GM08714 (cell line): ENCODE results near the gene ANTXRL.
"Not testable (repeated sequence)": the region's sequence is repeated elsewhere in the genome, so short reads cannot be mapped to it uniquely, and the experiment has no call there.

ENCODE experiments used
- H3K4me3 ChIP-seq: fragments of 200-500 bp; sonication (Bioruptor generic); 2 replicates; pipeline ENCODE4 v1.5.1; 2014; ENCODE audit warnings: mild to moderate bottlenecking, low read length, inconsistent platforms
- ZNF274 ChIP-seq: IDR thresholded peaks from 2 replicates; pipeline ENCODE4 v1.6.1; 2012; ENCODE audit warnings: mild to moderate bottlenecking, low read depth, low read length

The ANTXRL gene

DNA sequence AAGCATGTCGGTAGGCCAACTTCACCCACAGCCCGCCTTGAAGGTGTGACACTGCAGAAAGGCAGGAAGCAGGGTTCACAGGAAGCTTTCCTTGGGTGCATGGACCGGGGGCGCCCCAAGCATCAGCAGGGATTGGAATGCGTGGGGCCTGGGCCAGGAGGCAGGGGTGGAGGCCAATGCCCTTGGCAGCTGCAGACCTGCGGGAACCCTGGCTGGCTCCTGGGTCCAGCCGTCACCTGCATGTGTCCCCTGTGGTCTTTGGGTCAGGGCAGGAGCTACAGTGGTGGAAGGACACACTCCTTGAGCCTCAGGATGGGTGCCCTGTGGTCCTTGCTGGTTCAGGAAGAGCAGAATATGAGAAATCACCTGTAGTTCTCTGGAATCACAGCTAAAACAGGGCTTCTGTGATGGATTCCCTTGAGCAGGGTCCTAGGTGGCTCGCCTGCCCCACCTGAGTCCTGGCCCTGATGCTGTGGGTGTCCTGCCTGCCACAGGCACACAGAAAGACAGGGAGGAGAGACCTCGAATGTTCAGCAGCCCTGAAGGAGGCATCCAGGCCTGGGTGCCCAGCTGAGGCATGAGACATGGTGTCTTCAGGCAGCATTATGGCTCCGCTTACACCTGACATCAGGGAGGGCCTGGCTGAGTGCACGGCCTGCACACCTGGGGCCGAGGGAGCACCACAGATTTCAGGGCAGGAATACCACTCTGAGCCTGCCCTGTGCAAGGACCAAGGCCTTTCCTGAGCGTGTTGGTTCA is 15.1 kb downstream of the ANTXRL start:
- TF ChIP-seq ZNF274, result no peak
- no peak overlapping the region for H3K4me3 ChIP-seq

DNA sequence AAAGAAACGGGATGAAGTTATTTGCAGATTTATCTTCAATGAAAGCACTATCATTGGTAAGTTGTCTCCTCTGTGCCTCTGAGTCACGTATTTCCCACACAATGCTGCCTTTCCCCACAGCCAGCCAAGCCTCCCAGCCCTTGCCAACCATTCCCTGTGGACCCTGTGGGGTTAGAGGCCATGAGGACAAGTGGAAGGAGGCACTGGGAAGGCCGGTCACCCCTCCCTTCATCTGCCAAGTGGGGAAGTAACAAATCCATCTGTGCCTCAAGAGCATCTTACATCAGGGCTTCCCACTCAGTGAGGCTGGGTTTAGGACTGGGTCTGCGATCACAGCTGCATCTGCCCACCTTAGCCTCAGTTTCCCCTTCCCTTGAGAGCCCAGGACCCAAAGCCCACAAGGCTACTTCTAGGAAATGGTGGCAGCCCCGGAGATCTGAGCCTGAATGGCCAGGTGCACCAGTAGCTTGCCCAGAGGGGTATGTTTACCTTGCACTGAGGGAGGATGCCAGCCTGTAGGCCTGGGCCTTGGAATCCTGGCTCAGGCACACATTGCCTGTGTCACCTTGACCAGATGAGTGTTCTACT is 16.1 kb downstream of the ANTXRL start:
- not testable (repeated sequence) for H3K4me3 ChIP-seq

DNA sequence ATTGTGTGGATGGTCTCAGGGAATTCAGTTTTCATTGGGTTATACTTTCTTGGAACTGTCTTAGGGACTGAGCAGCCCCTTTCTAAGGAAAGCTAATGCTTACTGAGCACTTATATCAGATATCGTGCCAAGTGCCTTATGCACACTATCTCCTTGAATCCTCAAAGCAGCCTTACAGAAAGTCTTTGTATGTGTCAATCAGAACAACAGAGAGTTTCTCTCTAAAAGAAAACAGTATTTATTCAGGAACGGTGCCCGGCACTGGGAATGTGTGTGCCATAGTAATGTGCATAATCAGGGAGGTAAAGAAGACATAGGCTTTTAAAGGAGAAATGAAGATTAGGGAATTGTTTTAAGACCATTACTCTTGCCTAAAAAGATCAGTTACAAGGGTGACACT is 17.3 kb downstream of the ANTXRL start:
- no peak overlapping the region for H3K4me3 ChIP-seq
- no peak for TF ChIP-seq ZNF274

DNA sequence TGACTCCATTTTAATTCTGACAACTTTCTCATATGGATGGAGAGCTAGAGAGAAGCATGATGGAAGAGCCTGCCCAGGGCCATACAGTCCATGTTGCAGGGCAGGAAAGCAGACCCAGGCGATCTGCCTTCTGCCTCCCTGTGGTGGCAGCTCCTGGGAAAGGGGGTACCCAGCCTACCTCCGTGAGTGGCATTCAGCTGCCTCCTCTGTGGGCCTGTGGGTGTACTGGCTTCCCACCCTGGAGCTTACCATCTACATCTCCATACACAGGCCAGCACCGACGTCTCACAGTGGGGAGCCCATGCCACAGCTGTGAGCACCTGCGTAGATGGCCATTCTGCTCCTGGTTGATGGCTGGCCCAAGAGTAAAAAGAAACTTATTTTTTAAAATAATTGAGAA is 17.9 kb downstream of the ANTXRL start:
- not testable (repeated sequence) for H3K4me3 ChIP-seq

DNA sequence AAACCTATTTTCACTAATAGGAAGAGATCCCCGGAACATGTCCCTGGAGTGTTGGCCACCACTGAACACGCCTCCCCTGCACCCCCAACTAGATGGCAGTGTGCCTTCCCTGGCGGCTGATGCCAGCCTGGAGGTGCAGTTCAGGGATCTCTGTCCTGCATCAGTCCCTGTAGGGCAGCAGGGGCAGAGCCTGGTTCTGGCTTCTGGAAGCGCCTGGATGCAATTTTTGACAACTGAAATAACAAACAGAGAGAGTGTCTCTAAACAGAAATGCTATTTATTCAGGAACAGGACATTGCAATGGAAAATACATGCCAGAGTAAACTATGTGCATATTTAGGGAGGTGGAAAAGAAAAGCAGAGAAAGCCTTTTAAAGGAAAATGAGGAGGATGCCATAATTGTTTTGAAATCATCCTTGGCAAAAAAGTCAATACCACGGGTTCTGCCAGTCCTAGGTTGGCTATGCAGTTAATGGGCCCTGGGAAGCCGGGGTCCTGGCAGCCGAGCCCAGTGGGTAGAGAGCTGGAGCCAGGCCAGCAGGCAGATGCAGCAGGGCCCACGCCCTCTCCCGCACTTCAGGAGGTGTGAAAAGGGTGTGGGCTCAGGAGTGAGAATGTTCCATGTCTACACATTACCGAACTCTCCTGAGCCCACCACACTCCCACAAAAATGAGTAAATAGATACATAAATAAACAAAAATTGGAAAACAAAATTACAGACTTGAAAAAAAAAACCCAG is 18.5 kb downstream of the ANTXRL start:
- TF ChIP-seq ZNF274, result no peak
- no peak overlapping the region for H3K4me3 ChIP-seq

DNA sequence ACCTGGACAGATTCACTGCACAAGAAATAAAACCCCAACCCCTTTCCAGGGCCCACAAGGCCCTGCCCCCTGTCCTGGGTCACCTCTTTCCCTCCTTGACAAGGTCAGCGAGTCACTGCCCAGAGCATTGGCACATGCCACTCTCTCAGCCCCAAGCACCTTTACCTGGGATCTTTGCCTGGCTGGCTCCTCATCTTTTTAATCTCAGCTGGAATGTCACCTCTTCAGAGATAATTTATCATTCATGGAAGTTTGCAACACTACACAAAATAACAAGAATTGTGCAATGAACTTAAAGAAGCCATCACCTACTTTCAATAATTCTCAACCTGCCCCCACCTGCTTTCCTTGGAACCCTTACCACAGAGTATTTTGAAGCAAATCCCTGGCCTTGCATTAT is 19.2 kb downstream of the ANTXRL start:
- no peak overlapping the region for H3K4me3 ChIP-seq
- no peak for TF ChIP-seq ZNF274

DNA sequence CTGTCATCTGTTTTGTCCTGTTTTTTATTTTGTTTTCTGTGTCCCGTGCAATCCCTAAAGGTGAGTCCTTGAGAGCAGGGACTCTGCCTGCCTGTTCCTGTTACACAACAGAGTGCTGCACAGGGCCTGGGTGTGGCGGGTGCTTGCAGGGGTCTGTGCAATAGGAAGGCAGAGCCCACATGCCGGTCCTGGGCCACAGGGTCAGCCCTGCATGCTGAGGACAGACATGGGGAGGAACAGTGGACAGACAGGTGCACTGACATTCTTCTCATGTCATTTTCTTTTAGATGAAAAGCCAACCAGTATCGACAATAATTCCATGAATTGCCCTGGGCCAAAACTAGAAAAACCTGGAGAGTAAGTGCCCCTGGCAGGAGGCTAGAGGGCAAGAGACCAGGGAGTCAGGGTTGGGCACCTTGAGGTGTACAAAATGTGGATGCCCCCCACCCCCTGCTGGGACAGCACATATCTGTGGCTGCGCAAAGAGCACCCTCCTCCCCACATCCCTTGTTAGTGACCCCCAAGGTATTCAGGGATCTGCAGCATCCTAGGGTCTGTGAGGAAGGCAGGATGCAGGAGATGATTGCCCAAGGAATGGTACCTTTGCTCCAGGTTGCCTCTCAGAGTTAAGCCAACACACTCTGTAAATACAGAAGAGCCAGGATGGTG is 19.9 kb downstream of the ANTXRL start:
- no peak for TF ChIP-seq ZNF274
- no peak overlapping the region for H3K4me3 ChIP-seq

DNA sequence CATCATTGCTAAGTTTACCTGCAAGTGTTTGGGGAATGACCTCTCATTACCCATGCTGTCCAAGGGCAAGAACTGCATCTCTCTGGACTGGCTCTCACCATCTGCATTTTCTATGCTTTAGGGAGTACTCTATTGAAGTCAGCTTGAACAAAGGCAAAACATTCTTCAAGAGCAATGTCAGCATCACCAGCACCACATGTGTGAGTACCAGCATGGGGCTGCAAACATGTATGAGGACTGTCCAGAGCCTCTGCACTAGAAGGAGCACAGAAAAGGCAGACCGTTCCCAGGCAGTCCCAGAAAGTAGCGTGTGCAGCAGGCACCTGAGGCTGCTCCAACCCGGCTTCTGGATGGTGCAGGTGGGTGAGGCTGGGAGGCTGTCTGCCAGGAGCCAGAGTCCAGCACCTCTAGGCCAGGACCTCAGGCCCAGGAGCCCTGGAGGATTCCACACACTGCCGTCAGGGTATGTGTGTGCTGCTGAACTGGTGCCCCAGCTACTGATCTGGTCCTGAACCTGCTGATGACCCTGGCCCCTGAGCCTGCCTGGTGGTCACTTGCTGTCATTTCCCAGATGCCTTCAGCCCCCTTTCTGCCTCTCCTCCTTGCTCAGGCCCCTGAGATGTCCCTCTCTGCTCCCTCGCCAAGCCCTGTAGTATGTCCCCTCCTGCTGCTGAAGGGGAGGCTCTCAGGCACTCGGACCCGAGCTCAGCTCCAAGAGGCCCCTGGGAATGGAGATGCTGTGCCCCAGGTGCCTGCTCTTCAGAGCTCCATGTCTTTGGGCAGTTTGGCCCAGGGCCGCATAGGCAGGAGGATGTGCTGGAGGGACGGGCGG is 20.7 kb downstream of the ANTXRL start:
- H3K4me3 ChIP-seq, result no peak overlapping the region

DNA sequence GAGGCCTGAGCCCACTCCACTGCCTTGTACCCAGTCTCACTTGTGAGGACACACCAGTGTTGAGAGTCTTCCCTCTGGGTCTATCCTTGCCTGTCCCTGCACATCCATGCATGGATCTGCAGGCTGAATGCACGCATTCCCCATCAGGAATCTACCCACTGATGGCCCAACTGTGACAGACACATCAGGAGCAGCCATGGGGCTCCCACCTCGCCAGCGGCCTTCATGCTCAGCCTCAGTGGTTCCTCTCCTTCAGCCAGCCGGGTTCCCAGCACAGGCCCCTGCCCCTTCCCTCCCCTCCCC is 21.3 kb downstream of the ANTXRL start:
- no peak for TF ChIP-seq ZNF274
- no peak overlapping the region for H3K4me3 ChIP-seq

More for the DNA sequence above, 20.7 kb downstream of the ANTXRL start:
- TF ChIP-seq ZNF274, result no peak

DNA sequence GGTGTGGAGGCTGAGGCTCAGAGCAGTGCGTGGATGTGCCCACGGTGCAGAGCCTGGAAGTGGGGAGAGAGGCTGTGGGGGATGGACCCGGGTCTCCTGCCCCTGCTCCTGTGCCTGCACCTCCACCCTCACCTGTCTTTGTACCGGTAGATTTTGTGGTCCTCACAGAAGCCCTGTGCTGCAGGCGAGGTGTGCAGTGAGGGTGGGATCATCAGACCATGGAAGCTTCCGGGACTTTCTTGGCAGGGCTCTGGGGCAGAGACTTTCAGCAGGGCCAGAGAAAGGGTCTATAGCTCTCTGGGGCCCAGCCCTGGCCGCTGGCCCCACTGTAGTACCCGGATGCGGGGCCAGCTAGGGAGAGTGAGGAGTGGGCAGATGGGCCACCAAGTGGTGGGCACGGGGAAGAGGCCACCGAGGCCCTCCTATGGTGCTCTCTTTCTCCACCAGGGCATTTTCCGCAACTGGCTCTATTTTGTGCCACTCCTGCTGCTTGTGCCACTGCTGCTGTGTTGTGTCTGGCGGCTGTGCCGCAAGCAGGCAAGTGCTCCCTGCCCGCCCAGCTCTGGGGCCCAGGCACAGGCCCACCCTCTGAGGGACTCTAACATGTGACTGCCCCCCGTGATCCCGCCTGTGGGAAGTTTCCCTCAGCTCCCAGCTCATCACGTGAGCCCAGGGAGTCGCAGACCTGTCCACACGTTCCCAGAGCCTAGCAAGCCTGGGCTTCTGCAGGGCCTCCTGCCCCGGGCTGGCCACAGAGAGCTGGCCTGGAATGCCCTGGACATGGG is 22.1 kb downstream of the ANTXRL start:
- TF ChIP-seq ZNF274, result no peak
- no peak overlapping the region for H3K4me3 ChIP-seq

DNA sequence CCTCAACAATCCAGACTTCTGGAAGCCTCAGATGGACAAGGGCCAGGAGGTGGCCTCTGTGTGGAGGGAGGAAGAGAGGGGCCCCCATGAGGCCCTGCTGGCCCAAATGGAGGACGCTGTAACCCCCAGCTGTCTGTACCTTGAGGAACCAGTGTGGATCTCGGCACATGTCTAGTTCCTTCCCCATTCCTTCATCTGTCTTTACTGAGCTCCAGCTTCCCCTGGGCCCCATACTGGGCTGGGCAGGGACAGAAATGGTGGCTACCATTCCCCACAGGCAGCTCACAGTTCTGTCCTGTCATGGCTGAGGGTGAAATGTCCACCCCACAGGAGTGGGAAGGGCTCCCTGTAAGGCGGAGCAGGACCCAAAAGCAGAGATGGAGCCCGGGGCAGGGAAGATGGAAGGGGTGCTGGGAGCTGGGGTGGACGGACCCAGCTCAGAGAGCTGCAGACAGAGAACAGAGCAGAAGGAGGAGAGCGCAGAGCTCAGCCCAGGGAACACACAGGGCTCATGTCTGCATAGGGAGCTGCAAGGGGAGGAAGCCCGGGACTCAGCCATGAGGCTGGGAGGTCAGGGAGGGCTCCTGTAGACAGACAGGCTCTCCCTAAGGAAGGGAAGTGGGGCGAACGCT is 22.8 kb downstream of the ANTXRL start:
- no peak overlapping the region for H3K4me3 ChIP-seq
- TF ChIP-seq ZNF274, result no peak

DNA sequence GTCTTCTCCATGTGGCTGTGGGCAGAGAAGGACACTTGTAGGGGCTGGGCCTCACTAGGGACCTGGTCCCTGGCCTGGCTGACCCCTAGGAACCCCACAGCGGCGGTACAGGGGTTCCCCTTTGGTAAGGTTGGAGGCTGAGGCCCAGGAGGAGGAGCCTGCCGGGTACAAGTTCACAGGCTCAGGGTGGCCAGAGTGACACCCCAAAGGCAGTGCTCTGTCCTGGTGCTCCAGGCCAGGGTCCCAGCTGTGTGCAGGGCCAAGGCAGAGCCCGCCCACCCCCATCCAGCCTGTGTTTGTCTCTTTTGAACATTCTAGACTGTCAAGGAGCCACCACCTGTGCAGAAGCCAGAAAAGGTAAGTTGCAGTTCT is 23.3 kb downstream of the ANTXRL start:
- no peak for TF ChIP-seq ZNF274
- H3K4me3 ChIP-seq, result no peak overlapping the region

DNA sequence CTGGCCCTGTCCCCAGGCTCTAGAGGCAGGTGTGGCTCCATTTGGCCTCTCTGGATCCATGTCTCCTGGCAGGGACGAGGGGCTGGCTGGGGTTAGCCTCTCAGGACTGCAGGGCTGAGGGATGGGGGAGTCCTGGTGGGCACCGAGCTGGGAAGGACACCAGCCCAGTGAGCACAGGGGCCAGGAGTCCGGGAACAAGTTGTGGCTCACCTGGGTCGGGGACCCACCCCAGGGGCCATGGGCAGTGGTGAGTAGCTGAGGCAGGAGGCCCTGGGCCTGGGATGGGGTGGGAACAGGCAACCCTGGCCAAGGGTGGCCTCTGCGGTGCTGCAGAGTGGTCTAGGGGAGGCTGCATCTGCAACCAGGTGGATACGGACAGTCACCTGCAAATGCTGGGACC is 24.1 kb downstream of the ANTXRL start:
- TF ChIP-seq ZNF274, result no peak
- H3K4me3 ChIP-seq, result no peak overlapping the region
